Spleen (tissue), 11 donors: ENCODE results near the gene SKIDA1. TPM values are rescaled to one million over a fixed set of nuclear protein-coding genes. Genes with fewer than 3 reads are reported as not detected.
A peak's percentile ranks its signal among the peaks of the same experiment; 100 is the strongest.

Experiments
- DNase-seq: peaks from one replicate; pipeline ENCODE4 v3.0.0-alpha.2; 2020
- H3K27ac ChIP-seq, 8 donors: fragments of 200-600 bp; sonication (generic) in 7 of 8; 1 replicate in 4 of 8; 2 replicates in 4 of 8; pipeline versions ENCODE4 v1.5.0 to v1.8.0; 2016 to 2021; ENCODE audit warnings: inconsistent platforms in 4 of 8, mild to moderate bottlenecking in 4 of 8, moderate library complexity in 1 of 8
- H3K27me3 ChIP-seq, 7 donors: fragments of 200-600 bp; sonication (generic) in 6 of 7; replicated peaks in 1 of 7; 1 replicate in 4 of 7; 2 replicates in 3 of 7; pipeline versions ENCODE4 v1.5.0 to v1.8.0; 2016 to 2021; ENCODE audit warnings: inconsistent platforms in 3 of 7, mild to moderate bottlenecking in 1 of 7
- H3K36me3 ChIP-seq, 6 donors: fragments of 200-600 bp; sonication (generic) in 5 of 6; 1 replicate in 4 of 6; 2 replicates in 2 of 6; pipeline versions ENCODE4 v1.5.0 to v1.8.0; 2016 to 2021; ENCODE audit warnings: inconsistent platforms in 2 of 6
- H3K4me1 ChIP-seq, 6 donors: fragments of 200-600 bp; sonication (generic) in 5 of 6; 1 replicate in 3 of 6; 2 replicates in 3 of 6; pipeline versions ENCODE4 v1.5.0 to v1.8.0; 2016 to 2021; ENCODE audit warnings: inconsistent platforms in 3 of 6
- H3K4me3 ChIP-seq, 8 donors: fragments of 200-600 bp; sonication (generic) in 7 of 8; 1 replicate in 4 of 8; 2 replicates in 4 of 8; pipeline versions ENCODE4 v1.5.0 to v1.8.0; 2016 to 2021; ENCODE audit warnings: inconsistent platforms in 4 of 8, mild to moderate bottlenecking in 4 of 8, moderate library complexity in 2 of 8
- H3K9me3 ChIP-seq, 8 donors: fragments of 200-600 bp; sonication (generic) in 7 of 8; 1 replicate in 4 of 8; 2 replicates in 4 of 8; pipeline versions ENCODE4 v1.5.0 to v1.8.0; 2016 to 2021; ENCODE audit warnings: inconsistent platforms in 4 of 8
- CTCF ChIP-seq, 11 experiments: fragments of 200-600 bp in 7 of 11; fragments of 450-650 bp in 4 of 11; sonication (generic) in 4 of 11; IDR thresholded peaks in 8 of 11; conservative IDR thresholded peaks in 3 of 11; 1 replicate in 7 of 11; 2 replicates in 4 of 11; pipeline versions ENCODE4 v1.4.0 to v1.8.0; 2016 to 2021; ENCODE audit warnings: antibody characterized with exemption in 11 of 11, inconsistent platforms in 4 of 11, mild to moderate bottlenecking in 1 of 11
- POLR2A ChIP-seq, 3 donors: fragments of 450-650 bp; IDR thresholded peaks; one replicate each; pipeline ENCODE4 v1.5.1; 2017; ENCODE audit warnings: antibody characterized with exemption in 3 of 3, mild to moderate bottlenecking in 1 of 3
- POLR2AphosphoS5 ChIP-seq, 3 donors: sonication (generic); formaldehyde crosslinking; IDR thresholded peaks; one replicate each; pipeline ENCODE4 v1.5.1; 2017; ENCODE audit warnings: antibody characterized with exemption in 3 of 3
- WGBS, 5 donors: extraction: QIAGEN DNeasy Blood & Tissue Kit in 3 of 5; methylation state at CpG; one replicate each; pipeline versions ENCODE4 v1.1.5 to v1.1.7; 2013 to 2018; 5-methylcytosine and 5-hydroxymethylcytosine counted together
- intact Hi-C: fragments of 100-400 bp; cut with DNase I; formaldehyde crosslinking; loops from one replicate; pipeline ENCODE4 v1.15.0; 2023; ENCODE audit warnings: low total_unique reads
- polyA plus RNA-seq, 3 donors: library from polyadenylated mRNA; stranded (reverse); fragments of 200-250 nt; gene quantifications; one replicate each; pipeline ENCODE4 v1.2.1, GENCODE V29; 2013
- total RNA-seq, 7 donors: library from RNA; depleted of rRNA in 3 of 7; stranded (reverse); fragments of >200 nt in 3 of 7; fragmentation: NEBNext Ultra II Directional in 4 of 7; extraction: Animal tissue kit (Norgen Biotek cat#: 25700) in 4 of 7; gene quantifications; one replicate each; pipeline versions ENCODE4 v1.1.0 to v1.2.1, GENCODE V29; 2016 to 2021
- donor health status: healthy with polysubstance abuse.
- donor health status: DM: no; HTN: no; CAD: no; lungs with moderate emphysema.
- donor health status: DM: no; HTN: no; CAD: no.
- donor health status: Bipolar disorder and iron deficiency.
- donor health status: healthy.
- donor health status: DM: no; HTN: no; CAD: no.
- donor health status: DM: yes; HTN: yes; CAD: no.

Gene SKIDA1
- total and polyA plus RNA-seq, 10 donors = 0.14 to 0.91 (median 0.44) TPM; not detected in 1

- Histone ChIP-seq H3K36me3 (no peaks in the 10 kb centered on the region), H3K4me1 (peaks cover 23 to 60% (median 51%) of the 10 kb centered on the region in 6 donors), H3K27ac (no peak overlapping the region), H3K4me3 (no peak overlapping the region), H3K27me3 (peaks cover 0 to 76% (median 48%) of the 10 kb centered on the region in 7 donors), H3K9me3 (no peaks in the 10 kb centered on the region)
- intact Hi-C loops = loop anchor here (5.0 to 10.0 kb wide), 2 partner anchors 234 to 456 kb away; no protein-coding TSS in a partner anchor
- no peak for TF ChIP-seq POLR2A (IDR thresholded peaks at IDR 0.05)
- no peak for TF ChIP-seq CTCF (IDR thresholded peaks at IDR 0.05 in 8 of 11, conservative IDR thresholded peaks at IDR 0.05 in 3 of 11)
- WGBS, 5 donors = 88 to 97% (median 93%) methylated on average over 2 of the region's 2 CpGs
- no peak for DNase-seq
These were observed 27.1 kb downstream of the SKIDA1 start for GRCh38 chr10:21498377-21498776.

GRCh38 chr10:21497177-21497807 lies 28.2 kb downstream of the SKIDA1 start:
- DNase-seq = peak; percentile 90
- peak; percentile 62 to 77 (median 69) for TF ChIP-seq POLR2AphosphoS5 (IDR thresholded peaks at IDR 0.05)
- no peak for TF ChIP-seq CTCF (IDR thresholded peaks at IDR 0.05 in 8 of 11, conservative IDR thresholded peaks at IDR 0.05 in 3 of 11)
- Histone ChIP-seq H3K27me3 (peaks cover 0 to 78% (median 48%) of the 10 kb centered on the region in 7 donors), H3K4me3 (peak overlapping the region; percentile 65 to 89 (median 74)), H3K9me3 (no peaks in the 10 kb centered on the region), H3K27ac (peak overlapping the region in 3 of 8 donors; percentile 37 to 52 (median 49)), H3K36me3 (no peaks in the 10 kb centered on the region), H3K4me1 (peaks cover 23 to 60% (median 51%) of the 10 kb centered on the region in 6 donors)
- intact Hi-C loops = loop anchor here (5.0 to 10.0 kb wide), 2 partner anchors 235 to 458 kb away; no protein-coding TSS in a partner anchor
- WGBS, 5 donors = 1 to 3% (median 3%) methylated on average over 22 to 37 of the region's 37 CpGs

- peak overlapping the region in 4 of 8 donors; percentile 16 to 52 (median 43) for H3K27ac ChIP-seq
- 0 to 2% (median 0%) methylated on average over 24 to 72 of the region's 72 CpGs for WGBS, 5 donors
- TF ChIP-seq CTCF (IDR thresholded peaks at IDR 0.05 in 8 of 11, conservative IDR thresholded peaks at IDR 0.05 in 3 of 11) (peak in 6 of 11 experiments; percentile 14 to 33 (median 24)), POLR2AphosphoS5 (IDR thresholded peaks at IDR 0.05) (no peak)
- H3K4me3 ChIP-seq = peak overlapping the region; percentile 65 to 89 (median 74)
- peaks cover 23 to 60% (median 51%) of the 10 kb centered on the region in 6 donors for H3K4me1 ChIP-seq
- peaks cover 0 to 78% (median 48%) of the 10 kb centered on the region in 7 donors for H3K27me3 ChIP-seq
- no peaks in the 10 kb centered on the region for H3K36me3 ChIP-seq
- DNase-seq = peak; percentile 86
- no peaks in the 10 kb centered on the region for H3K9me3 ChIP-seq
- intact Hi-C loops = loop anchor here (5.0 to 10.0 kb wide), 2 partner anchors 236 to 458 kb away; no protein-coding TSS in a partner anchor
These were observed 28.9 kb downstream of the SKIDA1 start for GRCh38 chr10:21496343-21497176.
